ENCODE data around the gene TRAF3.
"Not testable (repeated sequence)": the region's sequence is repeated elsewhere in the genome, so short reads cannot be mapped to it uniquely, and the experiment has no call there.

The TRAF3 gene

DNA sequence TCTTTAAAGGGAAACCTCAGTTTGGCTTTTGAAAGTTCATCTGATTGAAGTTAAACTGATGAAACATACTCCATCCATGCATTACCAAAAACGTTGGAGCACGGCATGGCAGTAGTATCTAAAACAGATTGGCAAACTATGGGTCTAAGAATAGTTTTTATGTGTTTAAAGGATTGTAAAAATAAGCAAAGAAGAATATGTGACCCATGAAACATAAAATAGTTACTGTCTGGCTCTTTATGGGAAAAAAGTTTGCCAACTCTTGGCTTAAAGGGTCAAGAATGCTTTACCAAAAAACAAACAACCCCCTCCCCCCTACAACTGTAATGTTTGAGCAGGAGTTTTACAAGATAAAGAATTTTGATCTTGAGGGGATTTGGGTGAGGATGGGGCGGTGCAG, 32.6 kb downstream of the TRAF3 start:
- FAIRE-seq: no peak

DNA sequence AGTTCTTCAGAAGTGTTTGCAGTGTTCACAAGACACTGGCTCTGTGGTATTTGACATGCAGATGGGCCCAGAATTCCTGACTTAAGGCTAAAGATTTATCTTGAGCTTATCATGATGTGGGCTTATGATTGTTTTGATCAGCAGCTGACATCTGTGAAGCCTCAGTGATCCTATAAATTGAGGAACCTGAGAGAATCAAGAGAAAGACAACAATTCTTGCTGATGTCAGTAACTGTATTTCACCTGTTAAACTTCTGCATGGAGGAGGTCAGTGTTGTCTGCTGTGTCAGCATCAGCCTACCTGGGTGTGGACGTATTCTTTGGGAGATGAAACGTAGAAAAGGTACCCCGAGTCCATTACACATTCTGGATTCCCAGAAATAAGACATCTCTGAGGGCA, 33.3 kb downstream of the TRAF3 start:
- FAIRE-seq: no peak

GRCh38 chr14:102811254-102811963, 34.2 kb downstream of the TRAF3 start:
- no peak for FAIRE-seq

GRCh38 chr14:102811971-102812370, 34.7 kb downstream of the TRAF3 start:
- FAIRE-seq: no peak

GRCh38 chr14:102813691-102814090, 36.4 kb downstream of the TRAF3 start:
- no peak for FAIRE-seq

- no peak for FAIRE-seq
Observed at GRCh38 chr14:102817318-102817717, 40.1 kb downstream of the TRAF3 start.

GRCh38 chr14:102817942-102818940, 41.0 kb downstream of the TRAF3 start:
- no peak for FAIRE-seq

DNA sequence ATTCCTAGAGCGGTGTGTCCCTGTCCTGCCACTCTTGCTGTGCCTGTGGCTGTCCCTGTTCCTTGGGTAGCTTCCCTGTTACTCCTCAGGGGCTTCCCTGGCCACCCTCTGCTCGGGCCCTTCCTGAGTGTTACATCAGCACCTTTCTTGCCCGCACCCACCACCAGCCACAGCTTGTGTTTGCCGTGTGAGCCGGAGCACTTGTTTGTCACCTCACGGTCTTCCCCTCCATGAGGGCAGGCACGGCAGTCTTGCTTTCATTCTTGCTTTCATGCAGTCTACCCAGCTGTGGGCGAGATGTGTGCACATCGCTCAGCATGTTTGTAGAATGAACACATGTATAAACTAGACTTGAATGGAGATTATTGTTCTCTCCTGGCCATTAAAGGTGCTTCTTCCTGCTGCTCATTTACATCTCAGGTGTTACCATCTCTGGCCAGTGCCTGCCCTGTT, 42.0 kb downstream of the TRAF3 start:
- no peak for FAIRE-seq

DNA sequence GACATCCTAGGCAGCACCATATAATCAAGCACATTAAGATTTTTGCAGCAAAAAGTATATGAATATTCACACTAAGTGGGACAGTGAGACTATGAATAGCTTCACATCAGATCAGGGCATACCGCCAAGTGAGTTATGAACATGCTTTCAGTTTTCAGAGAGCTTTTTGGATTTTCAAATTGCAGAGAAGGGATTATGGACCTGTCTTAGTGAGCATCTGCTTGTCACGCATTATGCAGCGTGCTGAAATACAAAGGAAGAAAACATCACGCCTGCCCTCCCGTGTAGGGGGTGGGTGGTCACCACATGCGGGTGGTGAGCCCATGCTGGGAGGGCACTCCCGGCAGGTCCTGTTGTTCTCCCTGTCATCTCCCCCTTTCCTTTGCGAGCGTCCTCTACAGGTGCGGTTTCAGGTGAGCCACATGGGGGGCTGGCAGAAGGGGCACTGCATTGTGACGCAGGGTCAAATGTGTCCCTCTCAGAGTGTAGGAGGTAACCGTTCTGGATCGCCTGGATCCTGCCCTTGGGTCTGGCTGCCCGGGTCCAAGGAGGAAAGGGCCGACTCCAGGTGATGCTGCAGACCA, 42.6 kb downstream of the TRAF3 start:
- FAIRE-seq: no peak

- no peak for FAIRE-seq
Observed at GRCh38 chr14:102821252-102821651, 44.0 kb downstream of the TRAF3 start.

DNA sequence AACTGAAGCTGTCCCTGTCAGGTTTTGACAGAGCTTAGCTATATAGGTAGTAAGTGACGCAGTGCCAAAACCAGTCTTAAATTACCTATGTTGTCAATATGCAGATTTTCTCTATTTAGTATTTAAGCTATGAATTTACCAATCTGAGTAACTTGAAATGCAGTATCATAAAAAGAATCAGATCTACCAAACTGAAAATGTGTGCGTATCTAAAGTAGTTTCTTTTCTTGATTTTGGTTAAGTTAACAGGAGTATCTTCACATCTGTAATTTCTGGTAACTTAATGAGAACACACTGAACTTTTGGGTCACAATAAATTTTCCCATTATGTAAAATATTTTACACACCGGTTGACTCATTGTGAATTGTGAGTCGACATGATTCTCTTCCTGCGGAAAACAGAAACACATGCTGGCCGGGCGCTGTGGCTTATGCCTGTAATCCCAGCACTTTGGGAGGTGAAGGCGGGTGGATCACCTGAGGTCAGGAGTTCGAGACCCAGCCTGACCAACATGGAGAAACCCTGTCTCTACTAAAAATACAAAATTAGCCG, 45.1 kb downstream of the TRAF3 start:
- FAIRE-seq: no peak

DNA sequence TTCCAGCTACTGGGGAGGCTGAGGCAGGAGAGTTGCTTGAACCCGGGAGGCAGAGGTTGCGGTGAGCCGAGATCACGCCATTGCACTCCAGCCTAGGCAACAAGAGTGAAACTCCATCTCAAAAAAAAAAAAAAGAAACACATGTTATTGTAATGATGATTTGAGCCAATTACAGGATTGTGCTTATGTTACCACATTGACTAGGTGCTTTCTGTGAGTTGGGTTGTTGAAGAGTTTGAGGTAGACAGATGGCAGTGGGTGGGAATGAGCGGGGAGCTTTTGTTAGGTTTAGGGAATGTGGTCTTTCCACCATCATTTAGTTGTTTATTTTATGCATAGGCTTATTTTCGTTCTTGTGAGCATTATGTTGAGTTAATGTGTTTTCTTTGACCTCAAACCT, 45.6 kb downstream of the TRAF3 start:
- FAIRE-seq: not testable (repeated sequence)

GRCh38 chr14:102823546-102823945, 46.3 kb downstream of the TRAF3 start:
- no peak for FAIRE-seq

GRCh38 chr14:102824832-102825231, 47.6 kb downstream of the TRAF3 start:
- no peak for FAIRE-seq

GRCh38 chr14:102825307-102826095, 48.3 kb downstream of the TRAF3 start:
- FAIRE-seq: no peak

DNA sequence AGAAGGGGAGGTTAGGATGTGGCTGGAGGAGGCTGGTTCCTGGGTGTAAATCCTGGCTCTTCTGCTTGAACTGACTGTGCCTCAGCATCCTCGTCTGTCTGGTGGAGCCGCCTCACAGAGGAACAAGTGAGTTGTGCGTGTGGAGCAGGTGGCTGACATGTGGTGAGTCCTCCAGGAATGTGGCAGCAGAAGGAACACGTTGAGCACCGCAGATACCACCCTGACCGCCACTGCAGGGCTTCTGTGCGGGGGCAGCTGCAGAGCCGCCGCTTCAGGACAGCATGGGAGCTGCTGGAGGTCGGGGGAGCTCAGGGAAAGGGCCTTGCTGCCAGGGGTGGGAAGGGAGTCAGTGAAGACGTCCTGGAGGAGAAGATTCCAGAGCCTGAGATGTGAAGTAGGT, 48.9 kb downstream of the TRAF3 start:
- no peak for FAIRE-seq

DNA sequence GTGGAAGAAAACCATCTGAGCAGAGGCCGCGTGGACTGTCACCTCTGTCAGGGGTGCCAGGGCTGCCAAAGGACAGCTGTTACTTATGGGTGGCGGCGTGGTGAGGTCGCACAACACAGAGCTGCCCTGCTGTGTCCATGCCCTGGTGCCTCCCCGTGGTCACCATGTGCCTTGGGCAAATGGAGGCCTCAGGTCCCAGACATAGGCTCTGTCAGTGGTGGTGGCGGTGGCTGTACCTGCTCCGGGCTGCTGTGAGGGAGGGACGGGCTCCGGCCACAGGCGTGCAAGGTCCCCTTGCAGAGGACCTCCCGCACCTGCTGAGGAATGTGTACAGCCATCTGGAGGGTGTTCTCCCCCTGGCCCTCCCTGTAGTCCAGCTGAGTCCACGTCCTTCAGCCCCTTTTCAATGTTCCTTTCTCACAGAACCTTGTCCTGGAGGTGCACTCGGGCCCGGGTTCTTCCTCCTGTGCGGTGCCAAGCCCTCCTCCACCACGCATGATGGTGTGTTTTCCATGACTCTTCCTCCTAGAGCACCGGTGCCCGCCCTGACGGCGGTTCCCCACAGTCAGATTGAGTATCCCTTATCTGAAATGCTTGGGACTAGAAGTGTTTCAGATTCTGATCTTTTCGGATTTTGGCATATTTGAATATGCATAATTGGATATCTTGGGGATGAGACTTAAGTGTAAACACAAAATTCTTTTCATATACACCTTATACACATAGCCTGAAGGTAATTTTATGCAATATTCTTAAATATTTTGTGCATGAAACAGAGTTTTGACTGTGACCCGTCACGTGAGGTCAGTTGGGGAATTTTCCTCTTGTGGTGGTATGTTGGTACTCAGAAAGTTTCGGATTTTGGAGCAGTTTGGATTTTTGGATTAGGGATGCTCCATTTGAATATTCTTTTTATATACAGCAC, 49.8 kb downstream of the TRAF3 start:
- no peak for FAIRE-seq

DNA sequence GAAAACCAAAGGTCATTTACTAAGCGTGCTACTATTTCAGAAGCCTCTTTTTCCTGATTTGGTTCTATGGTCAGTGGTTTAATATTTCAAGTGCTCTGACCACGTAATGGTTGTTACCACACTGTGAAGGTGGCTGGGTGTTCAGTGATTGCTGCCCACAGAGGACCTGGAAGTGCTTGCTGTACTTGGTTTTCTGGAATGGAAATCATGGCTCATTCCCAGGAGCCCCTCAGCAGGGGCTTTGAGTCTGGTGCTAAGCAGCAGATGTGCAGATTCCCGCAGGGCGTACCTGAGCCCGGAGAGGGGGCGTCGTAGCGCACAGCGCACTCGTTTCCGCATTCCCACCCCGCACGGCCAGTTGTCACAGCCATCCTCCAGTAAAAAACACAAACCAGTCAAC, 50.5 kb downstream of the TRAF3 start:
- no peak for FAIRE-seq

- no peak for FAIRE-seq
Observed at GRCh38 chr14:102828151-102828550, 50.9 kb downstream of the TRAF3 start.

- FAIRE-seq: no peak
Observed at GRCh38 chr14:102829016-102829548, 51.8 kb downstream of the TRAF3 start.

DNA sequence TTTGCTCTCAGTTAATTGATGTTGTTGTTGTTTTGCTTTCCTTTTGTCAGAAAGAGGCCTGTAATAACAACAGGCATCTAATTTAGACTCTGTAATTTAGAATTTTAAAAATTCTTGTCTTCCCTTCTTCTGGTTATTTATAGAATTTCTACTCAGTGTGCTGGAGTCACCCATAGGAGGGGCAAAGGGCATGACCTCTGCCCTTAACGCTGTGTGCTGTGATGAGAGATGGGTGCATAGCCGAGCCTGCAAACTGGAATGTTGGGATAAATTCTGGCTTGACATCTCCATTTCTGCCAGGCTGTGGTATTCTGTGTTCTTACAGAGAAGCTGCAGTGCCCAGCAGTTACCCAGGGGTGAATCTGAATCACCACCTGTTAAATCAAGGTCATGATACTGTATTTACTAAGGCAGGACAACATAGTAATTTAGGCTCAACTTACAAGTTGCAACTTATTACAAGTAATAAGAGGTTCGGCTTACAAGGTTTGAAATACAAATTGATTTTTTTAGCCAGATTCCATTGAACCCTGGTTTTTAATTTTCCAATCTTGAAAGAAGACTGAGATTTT, 53.3 kb downstream of the TRAF3 start:
- no peak for FAIRE-seq
